Medulla oblongata (tissue), 1 donor: ENCODE data around the gene HID1.
A peak's percentile ranks its signal among the peaks of the same experiment; 100 is the strongest.

Source experiments
- DNase-seq: peaks from one replicate; pipeline ENCODE4 v3.0.0-alpha.2; 2015; ENCODE audit errors: extremely low spot score

Gene HID1

DNA sequence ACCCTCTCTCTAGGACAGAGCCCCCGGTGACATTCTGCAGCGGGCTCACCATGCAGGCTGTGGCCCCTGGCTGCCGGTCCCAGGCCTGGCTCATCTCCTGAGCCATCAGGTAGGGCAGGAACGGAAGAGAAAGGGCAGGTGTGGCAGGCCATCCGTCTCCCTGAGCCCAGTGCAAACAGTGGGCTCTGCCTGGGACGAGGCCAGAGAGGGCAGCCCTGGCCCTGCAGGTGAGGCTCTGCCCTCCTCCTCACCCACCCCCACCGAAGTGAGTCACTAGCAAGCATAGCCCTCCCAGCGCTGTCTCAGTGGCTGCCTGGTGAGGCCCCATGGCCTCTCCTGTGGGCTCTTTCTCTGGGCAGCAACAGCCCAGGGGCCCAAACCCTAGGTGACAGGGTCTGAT lies 22.4 kb downstream of the HID1 start:
- no peak for DNase-seq

DNA sequence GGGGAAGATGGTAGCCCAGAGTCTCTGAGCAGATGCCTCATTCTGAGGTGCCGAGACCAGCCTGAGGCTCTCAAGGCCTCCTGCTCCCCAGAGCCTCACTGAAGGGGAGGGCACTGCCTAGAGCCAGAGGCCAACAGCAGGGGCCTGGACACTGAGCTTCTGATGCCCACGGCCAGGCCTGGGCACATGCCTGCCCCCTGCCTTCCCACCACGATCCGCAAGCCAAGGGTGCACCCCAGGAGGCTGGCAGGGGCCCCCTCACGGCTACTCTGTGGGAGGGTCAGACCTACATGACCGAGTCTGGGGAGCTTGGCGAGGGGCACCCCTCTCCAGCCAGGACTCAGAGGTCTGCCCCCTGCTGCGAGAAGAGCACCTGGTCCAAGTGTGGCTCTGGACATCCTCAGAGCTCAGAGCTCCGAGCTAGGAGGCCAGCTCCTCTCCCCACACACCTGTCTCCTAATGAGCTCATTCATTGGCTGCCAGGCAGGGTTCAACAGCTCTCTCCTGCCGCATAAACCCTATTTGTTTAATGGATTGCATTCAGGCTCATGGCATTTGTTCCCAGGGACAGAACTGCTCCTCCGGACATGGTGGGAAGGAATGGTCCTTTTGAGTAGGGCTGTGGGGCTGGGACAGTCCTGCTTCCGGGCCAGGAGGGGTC lies 23.0 kb downstream of the HID1 start:
- DNase-seq = no peak

DNA sequence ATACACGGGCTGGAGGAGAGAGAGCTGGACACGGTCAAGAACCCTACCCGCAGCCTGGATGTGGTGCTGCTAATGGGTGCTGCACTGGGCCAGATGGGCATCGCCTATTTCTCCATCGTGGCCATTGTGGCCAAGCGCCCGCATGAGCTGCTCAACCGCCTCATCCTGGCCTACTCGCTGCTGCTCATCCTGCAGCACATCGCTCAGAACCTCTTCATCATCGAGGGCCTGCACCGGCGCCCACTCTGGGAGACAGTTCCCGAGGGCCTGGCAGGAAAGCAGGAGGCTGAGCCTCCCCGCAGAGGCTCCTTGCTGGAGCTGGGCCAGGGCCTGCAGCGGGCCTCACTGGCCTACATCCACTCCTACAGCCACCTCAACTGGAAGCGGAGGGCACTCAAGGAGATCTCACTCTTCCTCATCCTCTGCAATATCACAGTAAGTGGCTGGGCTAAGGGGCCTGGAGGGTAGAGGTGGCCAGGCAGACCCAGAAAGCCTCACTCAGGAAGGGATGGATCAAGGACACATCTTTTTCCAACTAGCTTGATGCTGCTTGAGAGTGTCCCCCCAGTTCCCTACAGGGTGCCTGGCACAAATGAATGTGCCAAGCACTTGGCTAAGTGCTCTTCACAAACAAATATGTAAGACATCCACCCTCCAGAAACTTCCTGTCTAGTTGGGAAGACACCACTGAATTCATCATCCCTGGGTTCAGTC lies 25.4 kb downstream of the HID1 start:
- DNase-seq = no peak

DNA sequence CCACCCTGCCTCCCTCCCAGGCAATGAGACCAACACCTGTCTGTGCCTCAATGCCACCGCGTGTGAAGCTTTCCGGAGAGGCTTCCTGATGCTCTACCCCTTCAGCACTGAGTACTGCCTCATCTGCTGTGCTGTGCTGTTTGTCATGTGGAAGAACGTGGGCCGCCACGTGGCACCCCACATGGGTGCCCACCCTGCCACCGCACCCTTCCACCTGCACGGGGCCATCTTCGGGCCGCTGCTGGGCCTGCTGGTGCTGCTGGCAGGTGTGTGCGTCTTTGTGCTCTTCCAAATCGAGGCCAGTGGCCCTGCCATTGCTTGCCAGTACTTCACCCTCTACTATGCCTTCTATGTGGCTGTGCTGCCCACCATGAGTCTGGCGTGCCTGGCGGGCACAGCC lies 25.9 kb downstream of the HID1 start:
- DNase-seq = no peak

DNA sequence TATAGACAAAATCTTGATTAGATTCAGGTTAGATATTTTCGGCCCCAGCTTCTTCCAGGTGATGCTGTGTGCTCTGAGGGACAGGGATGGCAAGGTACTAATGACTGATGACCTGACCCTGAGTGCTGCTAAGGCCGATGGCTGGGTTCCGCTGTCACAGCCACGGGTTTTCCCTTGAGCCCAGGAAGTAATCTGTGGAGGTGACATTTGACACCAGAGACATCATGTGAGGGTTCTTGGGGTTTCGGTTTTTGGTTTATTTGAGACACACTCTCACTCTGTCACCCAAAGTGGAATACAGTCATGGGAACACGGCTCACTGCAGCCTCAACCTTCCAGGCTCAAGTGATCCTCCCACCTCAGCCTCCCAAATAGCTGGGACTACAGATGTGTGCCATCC lies 27.0 kb downstream of the HID1 start:
- DNase-seq = no peak

DNA sequence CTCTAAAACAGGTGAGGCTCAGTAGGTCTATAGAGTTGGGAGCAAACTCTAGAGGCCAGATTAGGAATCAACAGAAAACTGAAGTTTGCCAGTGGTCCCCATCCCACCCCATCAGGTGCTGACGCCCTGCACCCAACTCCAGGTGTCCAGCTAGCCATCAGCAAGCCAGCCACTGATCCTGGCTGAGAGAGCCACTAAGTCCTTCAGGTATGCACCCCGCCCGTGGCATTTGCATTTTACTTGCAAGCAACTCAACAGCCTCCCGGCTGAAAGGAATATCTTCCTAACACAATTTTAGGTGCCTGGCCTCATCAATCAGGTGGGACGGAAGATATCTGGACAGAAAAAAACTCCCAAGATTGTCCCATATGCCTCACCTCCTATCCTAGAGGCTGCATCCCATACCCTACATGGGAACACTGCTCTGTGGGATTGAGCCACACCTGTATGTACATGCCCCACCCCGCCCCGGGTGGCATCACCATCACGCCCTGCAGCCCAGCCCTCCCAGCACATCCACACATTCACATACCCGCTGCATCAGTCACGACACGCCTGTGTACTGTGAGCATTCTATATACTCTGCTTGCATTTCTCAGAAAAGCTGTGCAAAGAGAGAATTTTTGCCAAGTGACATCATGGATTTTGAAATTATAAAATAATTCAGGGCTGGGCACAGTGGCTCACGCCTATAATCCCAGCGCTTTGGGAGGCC lies 28.6 kb downstream of the HID1 start:
- no peak for DNase-seq

DNA sequence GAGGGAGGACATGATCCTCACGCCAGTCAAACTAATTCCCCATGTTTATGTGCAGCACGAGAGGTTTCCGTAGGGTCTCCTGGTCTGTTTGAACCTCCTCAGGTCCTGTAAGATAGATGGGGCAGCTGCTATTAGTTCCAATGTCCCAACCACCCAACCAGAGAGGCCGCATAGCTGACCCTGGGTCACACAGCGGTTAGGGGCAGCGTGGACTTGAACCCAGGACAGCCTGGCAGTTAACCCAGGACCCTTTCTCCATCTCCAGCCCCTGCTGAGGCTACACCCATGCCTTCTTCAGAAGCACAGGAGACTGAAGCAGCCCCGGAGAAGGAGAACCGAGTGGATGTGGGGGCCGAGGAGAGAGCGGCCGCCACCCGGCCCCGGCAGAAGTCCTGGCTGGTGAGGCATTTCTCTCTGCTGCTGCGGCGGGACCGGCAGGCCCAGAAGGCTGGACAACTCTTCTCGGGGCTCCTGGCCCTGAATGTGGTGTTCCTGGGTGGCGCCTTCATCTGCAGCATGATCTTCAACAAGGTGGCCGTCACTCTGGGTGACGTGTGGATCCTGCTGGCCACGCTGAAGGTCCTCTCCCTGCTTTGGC lies 31.3 kb downstream of the HID1 start:
- DNase-seq = no peak

DNA sequence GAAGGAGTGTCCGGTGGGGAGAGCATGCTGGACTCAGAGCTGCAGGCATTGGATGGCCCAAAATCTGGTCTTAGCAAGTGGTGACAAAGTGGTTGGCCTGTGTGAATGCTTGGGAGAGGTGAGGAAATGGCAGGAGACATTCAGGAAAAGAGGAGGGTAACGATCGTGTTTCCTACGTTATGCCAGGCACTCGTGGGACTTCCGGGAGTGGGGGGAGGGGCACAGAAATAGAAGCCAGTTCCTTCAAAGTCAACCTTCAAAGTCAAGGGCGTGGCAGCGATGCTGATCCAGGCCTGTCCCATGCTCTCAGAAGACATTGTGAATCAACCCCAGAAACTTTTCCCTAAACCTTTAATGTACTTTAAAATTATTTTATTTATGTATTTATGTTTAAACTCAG lies 33.0 kb downstream of the HID1 start:
- DNase-seq = no peak

DNA sequence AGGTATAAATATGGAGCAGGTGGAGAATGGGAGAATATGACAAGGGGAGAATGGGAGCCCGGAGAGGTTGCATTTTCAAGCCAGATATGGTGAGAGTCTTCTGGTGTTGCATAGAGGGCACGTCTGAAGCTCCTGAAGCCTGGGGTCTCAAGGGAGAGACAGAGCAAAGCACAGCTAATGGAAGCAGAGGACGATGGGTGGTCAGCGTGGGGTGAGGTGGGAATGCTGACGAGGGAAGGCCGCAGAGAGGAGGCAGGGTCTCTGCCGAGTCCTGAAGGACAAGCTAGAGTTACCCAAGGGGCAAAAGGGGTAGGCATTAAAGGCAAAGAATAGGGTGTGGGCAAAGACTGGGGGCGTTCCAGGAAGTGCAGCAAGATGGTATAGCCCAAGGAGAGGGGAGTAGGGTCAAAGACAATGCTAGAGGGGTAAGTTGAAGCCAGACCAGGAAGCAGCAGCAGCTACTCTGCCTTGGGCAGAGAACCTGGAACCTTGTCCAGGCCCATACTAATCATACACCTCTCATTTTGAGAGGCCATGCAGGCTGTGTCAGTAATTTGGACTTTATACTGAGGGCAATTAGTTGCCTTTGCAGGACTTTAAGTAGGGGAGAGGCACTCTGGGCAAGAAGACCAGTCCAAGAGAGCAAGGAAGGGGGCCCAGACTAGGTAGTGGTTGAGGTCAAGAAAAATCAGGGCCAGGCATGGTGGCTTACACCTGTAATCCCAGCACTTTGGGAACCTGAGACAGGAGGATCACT lies 34.2 kb downstream of the HID1 start:
- DNase-seq = no peak

DNA sequence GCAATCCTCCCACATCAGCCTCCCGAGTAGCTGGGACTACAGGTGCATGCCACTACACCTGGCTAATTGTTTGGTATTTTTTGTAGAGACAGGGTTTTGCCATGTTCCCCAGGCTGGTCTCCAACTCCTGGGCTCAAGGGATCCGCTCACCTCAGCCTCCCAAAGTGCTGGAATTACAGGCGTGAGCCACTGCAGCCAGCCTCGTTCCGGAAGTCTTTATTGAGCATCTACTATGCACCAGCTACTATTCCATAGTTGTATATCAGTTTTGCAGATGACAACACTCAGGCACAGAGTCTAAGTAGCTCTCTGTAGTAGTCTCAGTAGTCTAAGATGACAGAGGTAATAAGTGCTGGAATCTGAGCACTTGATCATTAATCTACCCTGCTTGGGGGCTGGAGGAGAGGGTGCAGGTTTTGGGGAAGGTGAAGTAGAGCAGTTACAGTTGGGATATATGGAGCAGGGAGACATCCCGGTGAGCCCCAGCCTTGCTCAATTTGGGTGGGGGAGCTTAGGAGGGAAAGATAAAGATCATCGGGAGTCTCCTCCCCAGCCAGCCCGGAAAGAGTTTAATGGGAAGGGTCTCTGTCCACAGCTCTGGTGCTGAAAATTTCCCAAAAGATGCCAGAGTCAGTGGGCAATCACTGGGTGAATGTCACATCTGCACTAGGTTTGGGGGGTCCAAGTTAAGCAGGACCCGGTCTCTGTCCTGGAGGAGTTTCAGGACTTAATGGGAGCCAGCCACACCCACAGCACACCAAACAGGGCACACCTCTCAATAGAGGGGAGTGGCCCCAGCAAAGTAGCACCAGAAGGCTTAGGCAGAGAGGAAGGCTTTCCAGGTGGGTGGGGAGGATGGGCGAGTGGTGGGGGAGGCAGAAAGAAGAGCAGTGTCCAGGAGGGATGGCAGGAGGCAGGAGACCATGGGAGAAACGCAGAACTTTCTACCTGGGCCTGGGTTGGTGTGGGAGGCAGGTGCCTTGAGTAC lies 35.2 kb downstream of the HID1 start:
- no peak for DNase-seq

DNA sequence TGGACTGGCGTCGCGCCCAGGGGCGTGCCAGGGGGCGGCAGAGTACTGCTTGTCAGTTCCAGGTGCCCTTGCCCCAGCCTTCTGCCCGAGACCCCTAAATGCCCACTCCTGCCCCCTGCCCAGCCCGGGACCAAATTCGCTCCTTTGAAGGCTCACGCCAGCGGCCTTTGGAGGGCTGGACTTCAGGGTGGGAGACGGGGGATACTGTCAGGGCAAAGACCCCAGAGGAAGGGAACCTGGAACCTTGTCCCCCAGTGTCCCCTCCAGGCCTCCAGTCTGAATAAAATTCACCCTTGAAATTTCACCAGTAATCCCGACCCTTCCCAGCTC lies 36.1 kb downstream of the HID1 start:
- no peak for DNase-seq

DNA sequence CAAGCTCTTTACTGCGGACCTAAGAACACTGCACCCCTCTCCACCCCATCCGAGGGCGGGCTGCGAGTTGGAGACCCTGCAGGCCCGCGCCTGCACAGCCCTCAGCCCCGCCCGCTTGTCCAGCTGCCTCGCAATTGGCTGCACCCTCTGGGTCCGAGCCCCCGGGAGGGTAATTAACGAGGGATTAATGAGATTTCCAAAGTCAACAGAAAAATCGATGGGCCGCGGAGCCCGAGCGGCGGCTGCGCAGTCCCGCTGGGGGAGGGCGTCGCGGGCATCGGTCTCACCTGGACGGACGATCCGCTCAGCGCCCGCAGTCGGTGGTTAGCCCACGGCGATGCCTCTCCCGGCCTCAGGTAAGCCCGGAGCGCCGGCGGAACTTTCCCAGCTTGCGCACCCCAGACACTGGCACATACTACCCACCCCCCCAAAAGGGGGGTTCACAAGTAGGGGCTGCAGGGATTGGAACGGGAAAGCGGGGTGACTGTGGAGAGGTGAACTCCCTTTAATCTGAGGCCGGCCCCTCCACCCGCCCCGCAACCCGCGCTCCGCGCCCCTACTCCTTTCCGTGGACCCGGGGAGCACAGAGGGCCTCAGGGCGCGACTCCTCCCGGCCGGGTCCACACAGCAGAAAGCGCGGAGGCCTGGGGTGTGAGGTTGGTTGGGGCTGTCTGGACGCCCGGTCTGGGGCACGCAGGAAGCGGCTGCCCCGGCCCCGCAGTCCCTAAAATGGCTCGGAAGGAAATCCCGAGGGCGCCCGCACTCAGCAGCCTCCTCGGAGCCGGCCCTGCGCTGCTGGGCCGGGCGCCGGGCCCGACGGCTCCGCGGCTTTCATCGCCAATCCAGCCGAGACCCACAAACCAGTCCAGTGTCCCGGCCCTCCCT lies 36.7 kb downstream of the HID1 start, which contains the start of gene OTOP3:
Gene OTOP3 (plus strand): TSS at position 314 of the 885 bp plus-strand sequence. CDS start 24 bp downstream, at position 338.
- no peak for DNase-seq

DNA sequence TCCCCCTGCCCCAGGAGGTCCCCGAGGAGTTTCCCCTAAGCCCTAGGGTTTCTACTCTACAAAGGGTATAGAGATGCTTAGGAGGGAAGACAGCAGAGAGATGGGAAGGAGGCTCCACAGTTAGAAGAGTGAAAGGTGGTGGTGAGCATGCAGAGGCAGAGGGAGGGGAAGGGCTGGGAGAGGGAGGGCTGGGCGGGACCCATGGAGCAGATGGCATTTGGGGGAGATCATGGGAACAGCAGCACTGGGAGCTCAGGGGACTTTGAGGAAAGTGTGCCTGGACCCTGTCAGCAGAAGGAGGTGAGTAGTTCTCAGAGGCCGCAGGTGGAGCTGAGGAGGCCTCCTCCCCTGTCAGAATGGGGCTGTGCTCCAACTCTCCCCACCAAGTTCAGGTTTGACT lies 37.5 kb downstream of the HID1 start:
- no peak for DNase-seq

DNA sequence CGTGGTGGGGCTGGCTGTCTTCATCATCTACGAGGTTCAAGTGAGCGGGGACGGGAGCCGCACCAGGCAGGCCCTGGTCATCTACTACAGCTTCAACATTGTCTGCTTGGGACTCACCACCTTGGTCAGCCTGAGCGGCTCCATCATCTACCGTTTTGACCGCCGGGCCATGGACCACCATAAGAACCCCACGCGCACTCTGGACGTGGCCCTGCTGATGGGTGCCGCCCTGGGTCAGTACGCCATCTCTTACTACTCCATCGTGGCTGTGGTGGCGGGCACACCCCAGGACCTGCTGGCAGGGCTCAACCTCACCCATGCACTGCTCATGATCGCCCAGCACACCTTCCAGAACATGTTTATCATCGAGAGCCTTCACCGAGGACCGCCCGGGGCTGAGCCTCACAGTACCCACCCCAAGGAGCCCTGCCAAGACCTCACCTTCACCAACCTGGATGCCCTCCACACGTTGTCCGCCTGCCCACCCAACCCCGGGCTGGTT lies 42.0 kb downstream of the HID1 start:
- DNase-seq = no peak

DNA sequence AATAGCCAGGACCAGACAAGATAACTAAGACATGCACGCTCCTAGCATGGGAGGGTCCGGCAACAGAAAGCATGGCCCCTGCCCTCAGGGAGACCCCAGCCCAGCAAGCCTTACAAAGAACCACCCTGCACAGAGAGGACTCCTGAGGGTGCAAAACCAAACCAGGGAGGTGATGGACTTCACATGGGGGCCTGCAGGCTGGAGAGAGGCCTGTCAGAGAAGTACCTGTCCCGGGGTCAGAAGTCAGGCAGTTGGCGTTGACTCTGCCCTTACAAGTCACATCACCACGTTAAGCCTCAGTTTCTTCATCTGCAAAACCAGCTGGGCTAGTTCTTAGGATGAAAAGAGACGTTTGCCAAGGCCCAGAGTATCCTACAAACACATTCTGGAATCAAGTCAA lies 43.8 kb downstream of the HID1 start:
- DNase-seq = no peak

DNA sequence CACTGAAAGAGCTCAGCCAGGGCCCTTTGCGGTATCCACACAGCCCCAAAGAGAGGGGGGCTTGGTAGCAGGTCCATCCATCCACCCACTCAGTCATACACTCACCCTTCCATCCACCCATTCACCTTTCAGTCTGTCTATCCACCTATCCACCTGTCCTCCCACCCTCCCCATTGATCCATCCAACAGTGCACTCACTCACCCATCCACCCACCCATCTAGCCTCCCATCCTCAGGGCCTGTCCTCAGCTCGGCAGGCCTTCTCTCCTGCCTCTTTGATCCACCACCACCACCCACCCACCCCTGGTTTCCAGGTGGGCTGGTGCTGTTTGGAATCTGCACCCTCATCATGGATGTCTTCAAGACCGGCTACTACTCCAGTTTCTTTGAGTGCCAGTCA lies 47.3 kb downstream of the HID1 start:
- DNase-seq = no peak

DNA sequence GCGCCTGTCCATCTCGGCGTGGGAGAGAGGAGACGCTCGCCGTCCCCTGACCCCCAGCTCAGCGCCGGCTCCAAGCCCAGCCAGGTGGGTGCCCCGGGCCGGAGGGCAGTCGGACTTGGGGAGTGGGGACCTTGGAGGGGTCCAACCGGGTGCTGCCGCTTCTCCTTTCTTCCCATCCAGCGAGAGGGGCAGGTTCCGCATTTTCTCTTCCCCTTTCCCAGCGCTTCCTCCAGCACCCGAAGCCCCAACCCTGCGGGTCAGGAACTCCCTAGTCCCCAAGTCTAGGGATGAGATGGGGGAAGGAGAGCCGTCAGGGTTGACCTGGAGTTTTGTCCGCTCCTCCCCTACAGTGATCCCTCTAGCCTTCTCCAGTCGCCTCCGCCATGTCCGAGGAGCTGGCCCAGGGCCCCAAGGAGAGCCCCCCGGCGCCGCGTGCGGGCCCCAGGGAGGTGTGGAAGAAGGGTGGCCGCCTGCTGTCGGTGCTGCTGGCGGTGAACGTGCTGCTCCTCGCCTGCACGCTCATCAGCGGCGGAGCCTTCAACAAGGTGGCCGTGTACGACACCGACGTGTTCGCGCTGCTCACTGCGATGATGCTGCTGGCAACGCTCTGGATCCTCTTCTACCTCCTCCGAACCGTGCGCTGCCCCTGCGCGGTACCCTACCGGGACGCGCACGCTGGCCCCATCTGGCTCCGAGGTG lies 48.2 kb downstream of the HID1 start, which contains the start of gene OTOP2:
Gene OTOP2 (plus strand): TSS at position 24 of the 699 bp plus-strand sequence. CDS start 360 bp downstream, at position 384.
- peak; percentile 43 for DNase-seq

DNA sequence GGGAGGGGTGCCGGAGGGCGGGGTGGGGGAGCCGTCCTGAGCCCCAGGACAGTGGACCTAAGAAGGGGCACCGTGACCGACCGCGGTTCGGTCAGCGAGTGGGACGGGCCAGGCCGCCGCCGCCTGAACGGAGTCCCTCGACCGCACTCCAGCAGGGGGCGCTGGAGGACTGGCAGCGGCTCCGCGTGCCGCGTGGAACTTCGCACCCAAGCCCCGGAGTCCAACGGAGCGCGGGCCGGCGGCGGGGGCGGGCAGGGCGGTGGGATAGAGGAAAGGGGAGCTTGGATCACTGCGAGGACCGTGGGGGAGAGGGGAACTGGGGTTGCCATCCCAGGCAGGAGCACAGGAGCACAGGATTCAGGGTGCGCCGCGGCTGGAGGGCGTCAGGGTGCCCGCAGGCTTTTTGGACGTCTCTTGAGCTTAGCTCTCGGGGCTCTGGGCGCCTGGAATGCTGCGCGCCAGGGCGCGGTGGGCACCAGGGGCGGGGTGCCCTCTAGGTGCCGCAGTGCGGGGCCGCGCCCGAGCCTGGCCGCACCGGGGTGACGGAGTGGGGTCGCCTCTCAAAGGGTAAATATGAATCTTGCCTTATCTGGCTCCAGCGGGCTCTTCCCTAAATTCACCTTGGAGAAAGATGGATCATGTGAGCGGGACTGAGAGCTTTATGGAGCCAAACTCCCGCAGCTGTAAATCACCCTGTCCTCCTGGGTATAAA lies 48.9 kb downstream of the HID1 start:
- peak; percentile 38 for DNase-seq
